Measurements from ENCODE around the gene TMEM130. TPM values are rescaled to one million over a fixed set of nuclear protein-coding genes. Genes with fewer than 3 reads are reported as not detected.
A peak's percentile ranks its signal among the peaks of the same experiment; 100 is the strongest.

TMEM130 gene
- total and polyA plus RNA-seq, 9 of the 15 experiments (the other 6 are each of a cell fraction or from before 2014, with no cell fraction given), result 0.07 TPM; not detected in 8

DNA sequence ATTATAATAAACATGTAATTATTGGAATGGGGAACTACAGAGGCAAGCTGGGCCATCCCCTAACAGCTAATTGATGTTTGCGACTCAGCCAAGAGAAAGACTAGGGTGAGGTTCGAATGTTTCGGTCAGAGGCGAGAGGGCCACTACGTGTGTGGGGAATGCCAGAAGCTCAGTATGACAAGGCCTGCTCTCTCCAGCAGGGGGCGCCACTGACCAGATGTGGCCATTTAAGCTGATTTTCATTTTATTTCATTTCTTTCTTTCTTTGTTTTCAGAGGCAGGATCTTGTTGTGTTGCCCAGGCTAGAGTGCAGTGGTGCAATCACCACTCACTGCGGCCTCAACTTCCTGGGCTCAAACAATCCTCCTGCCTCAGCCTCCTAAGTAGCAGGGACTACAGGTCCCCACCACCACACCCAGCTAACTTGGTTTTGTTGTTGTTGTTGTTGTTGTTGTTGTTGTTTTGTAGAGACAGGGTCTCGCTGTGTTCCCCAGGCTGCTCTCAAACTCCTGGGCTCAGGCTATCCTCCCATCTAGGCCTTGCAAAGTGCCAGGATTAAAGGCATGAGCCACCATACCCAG is 38.1 kb downstream of the TMEM130 start (continued):
- TF ChIP-seq REST (IDR thresholded peaks at IDR 0.05; ENCODE audit: borderline replicate concordance) (peak; percentile 24; the same call in 1 of the 2 replicates), REST (CRISPR knock-in tag; IDR thresholded peaks at IDR 0.05; ENCODE audit: low read depth) (no peak), SMARCE1 (IDR thresholded peaks at IDR 0.05) (no peak), ZHX1 (conservative IDR thresholded peaks at IDR 0.05; ENCODE audit: low read length) (no peak), BRD4 (IDR thresholded peaks at IDR 0.05) (no peak), CGGBP1 (CRISPR knock-in tag; IDR thresholded peaks at IDR 0.05) (no peak), EHMT2 (IDR thresholded peaks at IDR 0.05) (no peak)
- TF ChIP-seq, protein P1, sequence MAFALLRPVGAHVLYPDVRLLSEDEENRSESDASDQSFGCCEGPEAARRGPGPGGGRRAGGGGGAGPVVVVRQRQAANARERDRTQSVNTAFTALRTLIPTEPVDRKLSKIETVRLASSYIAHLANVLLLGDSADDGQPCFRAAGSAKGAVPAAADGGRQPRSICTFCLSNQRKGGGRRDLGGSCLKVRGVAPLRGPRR (CRISPR knock-in tag; IDR thresholded peaks at IDR 0.05), result no peak
- TF ChIP-seq, protein P2, sequence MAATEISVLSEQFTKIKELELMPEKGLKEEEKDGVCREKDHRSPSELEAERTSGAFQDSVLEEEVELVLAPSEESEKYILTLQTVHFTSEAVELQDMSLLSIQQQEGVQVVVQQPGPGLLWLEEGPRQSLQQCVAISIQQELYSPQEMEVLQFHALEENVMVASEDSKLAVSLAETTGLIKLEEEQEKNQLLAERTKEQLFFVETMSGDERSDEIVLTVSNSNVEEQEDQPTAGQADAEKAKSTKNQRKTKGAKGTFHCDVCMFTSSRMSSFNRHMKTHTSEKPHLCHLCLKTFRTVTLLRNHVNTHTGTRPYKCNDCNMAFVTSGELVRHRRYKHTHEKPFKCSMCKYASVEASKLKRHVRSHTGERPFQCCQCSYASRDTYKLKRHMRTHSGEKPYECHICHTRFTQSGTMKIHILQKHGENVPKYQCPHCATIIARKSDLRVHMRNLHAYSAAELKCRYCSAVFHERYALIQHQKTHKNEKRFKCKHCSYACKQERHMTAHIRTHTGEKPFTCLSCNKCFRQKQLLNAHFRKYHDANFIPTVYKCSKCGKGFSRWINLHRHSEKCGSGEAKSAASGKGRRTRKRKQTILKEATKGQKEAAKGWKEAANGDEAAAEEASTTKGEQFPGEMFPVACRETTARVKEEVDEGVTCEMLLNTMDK (IDR thresholded peaks at IDR 0.05; ENCODE audit: borderline replicate concordance, insufficient read depth, low read depth, low read length, poor library complexity, severe bottlenecking), result peak; percentile 84
- TF ChIP-seq, protein P3, sequence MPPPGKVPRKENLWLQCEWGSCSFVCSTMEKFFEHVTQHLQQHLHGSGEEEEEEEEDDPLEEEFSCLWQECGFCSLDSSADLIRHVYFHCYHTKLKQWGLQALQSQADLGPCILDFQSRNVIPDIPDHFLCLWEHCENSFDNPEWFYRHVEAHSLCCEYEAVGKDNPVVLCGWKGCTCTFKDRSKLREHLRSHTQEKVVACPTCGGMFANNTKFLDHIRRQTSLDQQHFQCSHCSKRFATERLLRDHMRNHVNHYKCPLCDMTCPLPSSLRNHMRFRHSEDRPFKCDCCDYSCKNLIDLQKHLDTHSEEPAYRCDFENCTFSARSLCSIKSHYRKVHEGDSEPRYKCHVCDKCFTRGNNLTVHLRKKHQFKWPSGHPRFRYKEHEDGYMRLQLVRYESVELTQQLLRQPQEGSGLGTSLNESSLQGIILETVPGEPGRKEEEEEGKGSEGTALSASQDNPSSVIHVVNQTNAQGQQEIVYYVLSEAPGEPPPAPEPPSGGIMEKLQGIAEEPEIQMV (tag; conservative IDR thresholded peaks at IDR 0.05; ENCODE audit: low read depth), result no peak

All from K562 (cell line).